Activated CD4-positive, alpha-beta T cell treated with anti-CD3 and anti-CD28 coated beads for 24 hours (primary cell): Measurements from ENCODE around the gene CCSER1.
"Not testable (repeated sequence)": the region's sequence is repeated elsewhere in the genome, so short reads cannot be mapped to it uniquely, and the experiment has no call there.

Experiments used
- DNase-seq, 2 donors: peaks; one replicate each; pipeline ENCODE4 v3.0.0-alpha.2; 2020; ENCODE audit warnings: low read depth in 2 of 2

Gene CCSER1

GRCh38 chr4:91057871-91058270 is 930.7 kb downstream of the CCSER1 start:
- DNase-seq: no peak

GRCh38 chr4:91058345-91058744 is 931.2 kb downstream of the CCSER1 start:
- no peak for DNase-seq

GRCh38 chr4:91064157-91064853 is 937.1 kb downstream of the CCSER1 start:
- DNase-seq: no peak

GRCh38 chr4:91065117-91065516 is 937.9 kb downstream of the CCSER1 start:
- no peak for DNase-seq

- DNase-seq: no peak
These were observed 943.5 kb downstream of the CCSER1 start for GRCh38 chr4:91070736-91071135.

- DNase-seq: no peak
These were observed 949.0 kb downstream of the CCSER1 start for GRCh38 chr4:91076147-91076546.

- DNase-seq: no peak
These were observed 958.8 kb downstream of the CCSER1 start for GRCh38 chr4:91085961-91086360.

GRCh38 chr4:91087743-91088142 is 960.5 kb downstream of the CCSER1 start:
- DNase-seq: no peak

- no peak for DNase-seq
These were observed 962.0 kb downstream of the CCSER1 start for GRCh38 chr4:91089178-91089577.

- DNase-seq: no peak
These were observed 965.3 kb downstream of the CCSER1 start for GRCh38 chr4:91092398-91092980.

- not testable (repeated sequence) for DNase-seq
These were observed 967.0 kb downstream of the CCSER1 start for GRCh38 chr4:91094220-91094619.

GRCh38 chr4:91099666-91100065 is 972.5 kb downstream of the CCSER1 start:
- no peak for DNase-seq

GRCh38 chr4:91108751-91109150 is 981.6 kb downstream of the CCSER1 start:
- DNase-seq: no peak

- no peak for DNase-seq
These were observed 984.4 kb downstream of the CCSER1 start for GRCh38 chr4:91111556-91111955.

- no peak for DNase-seq
These were observed 986.0 kb downstream of the CCSER1 start for GRCh38 chr4:91113130-91113706.

- DNase-seq: no peak
These were observed 987.2 kb downstream of the CCSER1 start for GRCh38 chr4:91114386-91114785.

GRCh38 chr4:91116861-91117260 is 989.7 kb downstream of the CCSER1 start:
- DNase-seq: no peak

GRCh38 chr4:91118597-91118996 is 991.4 kb downstream of the CCSER1 start:
- DNase-seq: no peak

- no peak for DNase-seq
These were observed 996.5 kb downstream of the CCSER1 start for GRCh38 chr4:91123742-91124141.

GRCh38 chr4:91127192-91127591 is 1000.0 kb downstream of the CCSER1 start:
- DNase-seq: no peak

GRCh38 chr4:91127831-91128230 is 1000.6 kb downstream of the CCSER1 start:
- DNase-seq: no peak

- no peak for DNase-seq
These were observed 1001.3 kb downstream of the CCSER1 start for GRCh38 chr4:91128519-91128918.

GRCh38 chr4:91147067-91147466 is 1019.9 kb downstream of the CCSER1 start:
- DNase-seq: no peak
